ENCODE results near the gene PPM1M. TPM values are rescaled to one million over a fixed set of nuclear protein-coding genes. Genes with fewer than 3 reads are reported as not detected.

PPM1M gene
- total RNA-seq, 1 experiment from 2014 or later, result 16.2 TPM

DNA sequence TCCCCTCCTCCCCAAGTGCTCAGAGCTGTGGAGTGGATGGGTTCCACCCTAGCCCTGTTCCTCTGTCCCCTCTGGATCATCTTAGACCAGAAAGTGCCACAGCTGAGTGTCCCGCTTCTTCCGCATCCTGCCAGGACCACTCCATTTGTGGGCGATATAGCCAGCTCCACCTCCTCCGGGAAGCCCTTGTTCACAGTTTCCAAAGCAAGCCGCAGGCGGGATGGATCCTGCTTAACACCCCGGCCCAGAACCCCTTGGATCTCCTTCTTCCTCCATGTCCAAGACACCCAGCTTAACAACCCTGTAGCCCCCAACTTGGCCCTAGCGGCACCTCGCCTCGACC, 48.1 kb upstream of the PPM1M start:
- Histone ChIP-seq H3K36me3 (ENCODE audit: low read depth) (peaks cover 30% of the 10 kb centered on the region), H3K79me2 (ENCODE audit: low read depth) (peaks cover 32% of the 10 kb centered on the region), H3F3A (ENCODE audit: insufficient read depth, low read depth) (peaks cover 18% of the 10 kb centered on the region), H3K4me2 (peak overlapping the region; percentile 97), H4K20me1 (ENCODE audit: insufficient read depth) (no peaks in the 10 kb centered on the region), H3K4me1 (replicated peaks; ENCODE audit: insufficient read depth) (peaks cover 25% of the 10 kb centered on the region), H3K27me3 (ENCODE audit: insufficient read depth, low read depth) (no peaks in the 10 kb centered on the region), H2AFZ (peak overlapping the region; percentile 78; the same call in 1 of the 2 replicates), H3K9me2 (ENCODE audit: insufficient read depth) (no peaks in the 10 kb centered on the region), H3K4me3 (peak overlapping the region; percentile 93; the same call in 1 of the 2 replicates), H3K9me3 (ENCODE audit: insufficient read depth, low read depth) (no peaks in the 10 kb centered on the region), H3K27ac (no peak overlapping the region)
- DNase-seq, result no peak
- intact Hi-C loops (cut with micrococcal nuclease; ENCODE audit: unreplicated experiment), result no loop called here
- TSS peak; percentile 65 for BruUV-seq (replicated peaks)
- ChIA-PET CTCF (interaction anchor here (0.6 kb wide), 2 partner anchors 14 to 216 kb away, joined by 3 read pairs; no protein-coding TSS in a partner anchor), POLR2A (ENCODE audit: unreplicated experiment) (interaction anchor here (0.5 kb wide), 1 partner anchor 70 kb away, joined by 5 read pairs; no protein-coding TSS in a partner anchor)
- TF ChIP-seq EZH2 (IDR thresholded peaks at IDR 0.05; ENCODE audit: low read depth), result no peak

DNA sequence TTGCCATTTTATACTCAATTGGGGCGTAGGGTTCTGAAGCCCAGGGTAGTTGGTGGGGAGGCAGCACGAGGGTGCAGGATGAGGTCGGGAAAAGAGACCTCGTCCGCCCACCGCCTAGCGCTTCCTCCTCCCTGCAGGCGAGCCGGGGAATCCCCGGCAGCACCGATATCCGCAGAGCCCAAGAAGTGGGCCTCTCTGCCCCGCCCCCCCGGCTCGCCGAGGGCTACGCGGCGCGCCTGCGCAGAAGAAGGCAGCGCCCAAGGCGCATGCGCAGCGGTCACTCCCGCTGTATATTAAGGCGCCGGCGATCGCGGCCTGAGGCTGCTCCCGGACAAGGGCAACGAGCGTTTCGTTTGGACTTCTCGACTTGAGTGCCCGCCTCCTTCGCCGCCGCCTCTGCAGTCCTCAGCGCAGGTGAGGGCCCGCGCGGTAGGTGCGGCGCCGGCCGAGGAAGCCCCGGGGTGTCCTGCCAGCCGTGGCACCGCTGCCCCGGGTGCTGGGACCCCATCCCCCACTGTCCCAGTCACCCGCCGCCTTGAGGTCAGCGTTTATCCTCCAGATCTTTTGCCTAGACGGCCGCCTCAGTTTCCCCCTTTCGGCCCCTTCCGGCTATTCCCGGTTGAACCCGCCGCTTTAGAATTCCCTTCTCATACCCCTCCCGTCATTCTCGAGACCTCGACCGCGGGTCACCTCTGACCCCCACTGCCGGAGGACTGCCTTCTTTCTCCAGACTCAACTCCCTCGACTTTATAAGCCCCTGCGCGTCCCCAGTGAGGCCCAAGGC, 47.5 kb upstream of the PPM1M start, which contains the start of gene ALAS1:
Gene ALAS1, plus strand, starts transcription at position 319 of the 784 bp plus-strand sequence. CDS start 1,082 bp downstream, outside the sequence.
- peaks cover 35% of the 10 kb centered on the region for H3K36me3 ChIP-seq (ENCODE audit: low read depth)
- H3K9me3 ChIP-seq (ENCODE audit: insufficient read depth, low read depth), result no peaks in the 10 kb centered on the region
- POLR2A ChIA-PET (ENCODE audit: unreplicated experiment), result no interaction called here
- H3K4me1 ChIP-seq (replicated peaks; ENCODE audit: insufficient read depth), result peaks cover 25% of the 10 kb centered on the region
- CTCF ChIA-PET, result interaction anchor here (0.6 kb wide), 1 partner anchor 215 kb away, joined by 3 read pairs; no protein-coding TSS in a partner anchor
- H3F3A ChIP-seq (ENCODE audit: insufficient read depth, low read depth), result peaks cover 18% of the 10 kb centered on the region
- H3K27me3 ChIP-seq (ENCODE audit: insufficient read depth, low read depth), result no peaks in the 10 kb centered on the region
- intact Hi-C loops (cut with micrococcal nuclease; ENCODE audit: unreplicated experiment), result loop anchor here (1.0 kb wide), 1 partner anchor 45 kb away; no protein-coding TSS in a partner anchor
- H3K4me2 ChIP-seq, result peak within 1 kb of the TSS; percentile 97
- H3K9me2 ChIP-seq (ENCODE audit: insufficient read depth), result no peaks in the 10 kb centered on the region
- peak within 1 kb of the TSS; percentile 93 for H3K4me3 ChIP-seq
- H4K20me1 ChIP-seq (ENCODE audit: insufficient read depth), result no peaks in the 10 kb centered on the region
- no TSS peak for BruUV-seq (replicated peaks)
- no peak within 1 kb of the TSS for H3K27ac ChIP-seq
- peak; percentile 74 to 95 for DNase-seq
- H2AFZ ChIP-seq, result peak within 1 kb of the TSS; percentile 78
- peaks cover 32% of the 10 kb centered on the region for H3K79me2 ChIP-seq (ENCODE audit: low read depth)
- TF ChIP-seq, protein P1, sequence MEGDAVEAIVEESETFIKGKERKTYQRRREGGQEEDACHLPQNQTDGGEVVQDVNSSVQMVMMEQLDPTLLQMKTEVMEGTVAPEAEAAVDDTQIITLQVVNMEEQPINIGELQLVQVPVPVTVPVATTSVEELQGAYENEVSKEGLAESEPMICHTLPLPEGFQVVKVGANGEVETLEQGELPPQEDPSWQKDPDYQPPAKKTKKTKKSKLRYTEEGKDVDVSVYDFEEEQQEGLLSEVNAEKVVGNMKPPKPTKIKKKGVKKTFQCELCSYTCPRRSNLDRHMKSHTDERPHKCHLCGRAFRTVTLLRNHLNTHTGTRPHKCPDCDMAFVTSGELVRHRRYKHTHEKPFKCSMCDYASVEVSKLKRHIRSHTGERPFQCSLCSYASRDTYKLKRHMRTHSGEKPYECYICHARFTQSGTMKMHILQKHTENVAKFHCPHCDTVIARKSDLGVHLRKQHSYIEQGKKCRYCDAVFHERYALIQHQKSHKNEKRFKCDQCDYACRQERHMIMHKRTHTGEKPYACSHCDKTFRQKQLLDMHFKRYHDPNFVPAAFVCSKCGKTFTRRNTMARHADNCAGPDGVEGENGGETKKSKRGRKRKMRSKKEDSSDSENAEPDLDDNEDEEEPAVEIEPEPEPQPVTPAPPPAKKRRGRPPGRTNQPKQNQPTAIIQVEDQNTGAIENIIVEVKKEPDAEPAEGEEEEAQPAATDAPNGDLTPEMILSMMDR (conservative IDR thresholded peaks at IDR 0.05), result no peak
- no peak for TF ChIP-seq EZH2 (IDR thresholded peaks at IDR 0.05; ENCODE audit: low read depth)

- no peak overlapping the region for H3K27ac ChIP-seq
- CTCF ChIA-PET, result no interaction called here
- peaks cover 18% of the 10 kb centered on the region for H3F3A ChIP-seq (ENCODE audit: insufficient read depth, low read depth)
- peak overlapping the region; percentile 93 for H3K4me3 ChIP-seq
- peaks cover 32% of the 10 kb centered on the region for H3K79me2 ChIP-seq (ENCODE audit: low read depth)
- no peak for DNase-seq
- H3K9me2 ChIP-seq (ENCODE audit: insufficient read depth), result no peaks in the 10 kb centered on the region
- peaks cover 25% of the 10 kb centered on the region for H3K4me1 ChIP-seq (replicated peaks; ENCODE audit: insufficient read depth)
- H2AFZ ChIP-seq, result peak overlapping the region; percentile 78
- no peaks in the 10 kb centered on the region for H3K27me3 ChIP-seq (ENCODE audit: insufficient read depth, low read depth)
- H3K36me3 ChIP-seq (ENCODE audit: low read depth), result peaks cover 38% of the 10 kb centered on the region
- H3K9me3 ChIP-seq (ENCODE audit: insufficient read depth, low read depth), result no peaks in the 10 kb centered on the region
- intact Hi-C loops (cut with micrococcal nuclease; ENCODE audit: unreplicated experiment), result loop anchor here (1.0 kb wide), 1 partner anchor 46 kb away; no protein-coding TSS in a partner anchor
- BruUV-seq (replicated peaks), result TSS peak; percentile 57
- H3K4me2 ChIP-seq, result peak overlapping the region; percentile 97
- no peaks in the 10 kb centered on the region for H4K20me1 ChIP-seq (ENCODE audit: insufficient read depth)
- POLR2A ChIA-PET (ENCODE audit: unreplicated experiment), result interaction anchor here (0.7 kb wide), 1 partner anchor 20 kb away, joined by 6 read pairs; no protein-coding TSS in a partner anchor
- TF ChIP-seq, protein P1 (conservative IDR thresholded peaks at IDR 0.05), result no peak
- TF ChIP-seq EZH2 (IDR thresholded peaks at IDR 0.05; ENCODE audit: low read depth), result no peak
Observed at GRCh38 chr3:52198643-52199608, 46.6 kb upstream of the PPM1M start.
